ENCODE data around the gene MYOZ3. TPM values are rescaled to one million over a fixed set of nuclear protein-coding genes. Genes with fewer than 3 reads are reported as not detected.

Gene MYOZ3, protein sequence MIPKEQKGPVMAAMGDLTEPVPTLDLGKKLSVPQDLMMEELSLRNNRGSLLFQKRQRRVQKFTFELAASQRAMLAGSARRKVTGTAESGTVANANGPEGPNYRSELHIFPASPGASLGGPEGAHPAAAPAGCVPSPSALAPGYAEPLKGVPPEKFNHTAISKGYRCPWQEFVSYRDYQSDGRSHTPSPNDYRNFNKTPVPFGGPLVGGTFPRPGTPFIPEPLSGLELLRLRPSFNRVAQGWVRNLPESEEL
- total RNA-seq (ENCODE audit: low replicate concordance) = 0.17 and 6.1 TPM in 2 replicates
- long read RNA-seq = 0 reads

DNA sequence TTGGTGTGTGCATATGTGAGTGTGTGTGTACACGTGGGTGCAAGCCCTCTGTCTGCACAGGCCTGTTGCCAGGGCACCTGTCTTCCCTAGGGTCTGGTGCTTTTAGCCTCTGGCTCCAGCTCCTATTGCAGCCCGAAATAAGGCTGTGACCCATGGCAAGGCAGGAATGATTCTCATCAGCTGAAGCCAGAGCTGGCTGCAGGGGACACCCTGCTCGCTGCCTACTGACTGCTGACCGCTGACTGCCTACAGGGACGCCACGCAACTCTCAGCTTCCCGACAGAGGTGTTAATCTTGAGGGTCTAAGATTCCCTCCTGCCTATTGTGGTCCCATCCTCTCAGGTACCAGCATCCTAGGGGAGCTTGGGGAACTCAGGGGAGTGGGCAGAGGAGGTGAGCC, at the start of gene MYOZ3:
Gene MYOZ3, plus strand, starts transcription at position 166 of the 400 bp plus-strand sequence. CDS start 1,691 bp downstream, outside the sequence.
- Mint-ChIP-seq H3K9me3 (no peaks in the 10 kb centered on the region), H3K4me1 (ENCODE audit: unreplicated experiment) (peaks cover 40% of the 10 kb centered on the region), H3K4me3 (peak within 1 kb of the TSS; percentile 25), H3K27ac (peak within 1 kb of the TSS; percentile 22), H3K36me3 (no peaks in the 10 kb centered on the region), H3K27me3 (peaks cover 30% of the 10 kb centered on the region)
- no peak for DNase-seq (ENCODE audit: extremely low spot score, unreplicated experiment)
- TF ChIP-seq, protein P1, sequence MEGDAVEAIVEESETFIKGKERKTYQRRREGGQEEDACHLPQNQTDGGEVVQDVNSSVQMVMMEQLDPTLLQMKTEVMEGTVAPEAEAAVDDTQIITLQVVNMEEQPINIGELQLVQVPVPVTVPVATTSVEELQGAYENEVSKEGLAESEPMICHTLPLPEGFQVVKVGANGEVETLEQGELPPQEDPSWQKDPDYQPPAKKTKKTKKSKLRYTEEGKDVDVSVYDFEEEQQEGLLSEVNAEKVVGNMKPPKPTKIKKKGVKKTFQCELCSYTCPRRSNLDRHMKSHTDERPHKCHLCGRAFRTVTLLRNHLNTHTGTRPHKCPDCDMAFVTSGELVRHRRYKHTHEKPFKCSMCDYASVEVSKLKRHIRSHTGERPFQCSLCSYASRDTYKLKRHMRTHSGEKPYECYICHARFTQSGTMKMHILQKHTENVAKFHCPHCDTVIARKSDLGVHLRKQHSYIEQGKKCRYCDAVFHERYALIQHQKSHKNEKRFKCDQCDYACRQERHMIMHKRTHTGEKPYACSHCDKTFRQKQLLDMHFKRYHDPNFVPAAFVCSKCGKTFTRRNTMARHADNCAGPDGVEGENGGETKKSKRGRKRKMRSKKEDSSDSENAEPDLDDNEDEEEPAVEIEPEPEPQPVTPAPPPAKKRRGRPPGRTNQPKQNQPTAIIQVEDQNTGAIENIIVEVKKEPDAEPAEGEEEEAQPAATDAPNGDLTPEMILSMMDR (conservative IDR thresholded peaks at IDR 0.05) = no peak

DNA sequence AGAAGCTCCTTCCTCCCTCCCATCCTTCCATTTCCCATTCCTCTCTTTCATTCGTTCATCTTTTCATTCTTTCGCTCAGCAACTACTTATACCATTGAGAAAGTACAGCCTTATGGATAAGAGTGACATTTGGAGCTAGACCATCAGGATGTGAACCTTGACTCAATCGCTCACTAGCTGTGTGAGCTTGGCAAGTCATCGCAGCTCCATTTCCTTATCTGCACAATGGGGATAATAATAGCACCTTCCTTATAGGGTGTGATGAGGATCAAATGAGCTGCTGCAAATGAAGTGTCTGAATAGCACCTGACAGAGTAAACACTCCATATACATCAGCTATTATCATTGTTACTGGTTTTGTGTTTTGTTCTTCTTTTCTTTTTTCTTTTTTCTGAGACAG, 48.6 kb upstream of the MYOZ3 start:
- DNase-seq (ENCODE audit: extremely low spot score, unreplicated experiment) = no peak
- H3K36me3 Mint-ChIP-seq = no peaks in the 10 kb centered on the region
- TF ChIP-seq, protein P1 (conservative IDR thresholded peaks at IDR 0.05) = no peak
- no peaks in the 10 kb centered on the region for H3K9me3 Mint-ChIP-seq
- H3K4me1 Mint-ChIP-seq (ENCODE audit: unreplicated experiment) = peaks cover 37% of the 10 kb centered on the region
- H3K27me3 Mint-ChIP-seq = peaks cover 5% of the 10 kb centered on the region
- no peak overlapping the region for H3K4me3 Mint-ChIP-seq
- no peak overlapping the region for H3K27ac Mint-ChIP-seq

DNA sequence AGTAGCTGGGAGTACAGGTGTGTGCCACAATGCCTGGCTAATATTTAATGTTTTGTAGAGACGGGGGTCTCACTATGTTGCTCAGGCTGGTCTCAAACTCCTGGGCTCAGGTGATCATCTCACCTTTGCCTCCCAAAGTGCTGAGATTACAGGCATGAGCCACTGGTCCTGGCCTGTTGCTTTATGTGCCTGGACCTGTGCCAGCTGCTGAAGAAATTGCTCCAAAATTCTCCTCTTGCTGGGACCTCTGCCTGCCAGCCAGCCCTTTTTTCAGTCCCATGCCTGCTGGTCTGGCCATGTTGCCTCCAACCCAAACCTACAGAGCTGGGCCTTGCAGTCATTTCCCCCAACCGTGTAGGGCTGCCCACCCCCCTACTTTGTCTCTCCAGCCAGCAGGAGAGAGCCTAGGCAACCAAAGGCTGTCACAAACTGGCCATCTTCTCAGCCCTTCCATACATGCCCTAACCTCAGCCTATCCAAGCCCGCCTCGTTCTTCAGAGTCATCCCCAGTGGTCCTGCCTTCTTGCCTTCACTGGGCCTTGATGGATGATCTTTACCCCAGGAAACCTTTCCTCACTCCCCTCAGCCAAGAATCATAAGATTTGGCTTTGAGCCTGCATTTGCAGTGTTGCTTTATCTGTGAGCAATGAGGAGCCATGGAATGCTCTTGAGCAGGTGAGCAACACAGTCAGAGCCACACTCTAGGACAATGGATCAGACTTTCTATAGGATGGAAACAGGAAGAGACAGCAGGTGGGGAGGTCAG, 48.0 kb upstream of the MYOZ3 start:
- Mint-ChIP-seq H3K27ac (peak overlapping the region; percentile 4), H3K4me3 (no peak overlapping the region), H3K9me3 (no peaks in the 10 kb centered on the region), H3K4me1 (ENCODE audit: unreplicated experiment) (peaks cover 43% of the 10 kb centered on the region), H3K27me3 (peaks cover 5% of the 10 kb centered on the region), H3K36me3 (no peaks in the 10 kb centered on the region)
- TF ChIP-seq, protein P1 (conservative IDR thresholded peaks at IDR 0.05) = no peak
- no peak for DNase-seq (ENCODE audit: extremely low spot score, unreplicated experiment)

DNA sequence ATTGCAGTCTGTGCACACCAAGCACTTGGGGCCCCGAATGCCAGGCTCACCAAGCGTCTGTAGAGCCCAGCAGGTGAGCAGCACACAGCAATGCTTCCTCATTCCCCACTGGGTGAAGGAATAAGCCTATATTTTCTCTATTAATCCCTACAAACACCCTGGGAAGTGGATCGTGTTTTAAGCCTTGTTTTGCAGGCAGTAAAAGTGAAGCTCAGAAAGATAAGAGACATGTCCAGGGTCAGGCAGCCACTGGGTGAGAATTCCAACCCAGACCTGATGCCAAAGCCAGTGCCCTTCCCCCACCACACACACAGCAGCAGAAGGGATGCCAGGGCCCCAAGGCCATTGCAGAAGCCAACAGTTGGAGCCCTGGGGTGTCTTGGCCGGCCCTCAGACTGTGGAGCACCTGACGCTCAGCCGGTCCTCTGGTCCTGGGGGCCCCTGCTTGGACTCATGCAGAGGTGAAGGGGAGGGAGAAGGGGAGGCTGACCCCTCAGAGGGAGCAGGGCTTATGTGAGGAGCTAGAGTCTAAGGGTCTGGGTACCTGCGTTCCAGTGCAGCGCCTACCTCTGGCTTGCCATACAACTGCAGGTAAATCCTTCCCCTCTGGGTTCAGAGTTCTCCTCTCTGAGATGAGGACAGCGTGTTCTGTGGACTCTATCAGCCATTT, 46.9 kb upstream of the MYOZ3 start:
- no peaks in the 10 kb centered on the region for H3K36me3 Mint-ChIP-seq
- no peaks in the 10 kb centered on the region for H3K9me3 Mint-ChIP-seq
- H3K4me1 Mint-ChIP-seq (ENCODE audit: unreplicated experiment) = peaks cover 48% of the 10 kb centered on the region
- H3K27me3 Mint-ChIP-seq = peaks cover 5% of the 10 kb centered on the region
- TF ChIP-seq, protein P1 (conservative IDR thresholded peaks at IDR 0.05) = no peak
- H3K27ac Mint-ChIP-seq = no peak overlapping the region
- no peak for DNase-seq (ENCODE audit: extremely low spot score, unreplicated experiment)
- H3K4me3 Mint-ChIP-seq = no peak overlapping the region

DNA sequence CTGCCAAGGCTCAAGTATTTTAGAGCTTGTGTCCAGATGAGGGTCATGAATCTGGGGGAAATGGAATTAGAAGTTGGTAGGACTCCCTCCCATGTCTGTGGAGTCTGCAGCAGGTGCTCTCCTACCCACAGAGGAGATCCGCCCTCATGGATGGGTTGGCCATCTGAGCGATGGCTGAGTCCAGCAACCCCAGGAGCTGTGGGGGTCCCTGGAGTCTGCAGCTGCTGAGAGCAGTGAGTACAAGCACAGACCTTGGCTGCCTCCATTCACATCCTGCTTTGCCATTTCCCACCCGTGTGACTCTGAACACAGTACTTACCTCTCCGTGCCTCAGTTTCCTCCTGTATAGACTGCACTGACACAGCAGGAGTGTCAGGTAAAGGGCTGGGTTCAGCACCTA, 46.4 kb upstream of the MYOZ3 start:
- no peak overlapping the region for H3K27ac Mint-ChIP-seq
- H3K9me3 Mint-ChIP-seq = no peaks in the 10 kb centered on the region

More for the DNA sequence above, 46.4 kb upstream of the MYOZ3 start:
- Mint-ChIP-seq H3K36me3 (no peaks in the 10 kb centered on the region), H3K4me3 (no peak overlapping the region), H3K27me3 (peaks cover 5% of the 10 kb centered on the region), H3K4me1 (ENCODE audit: unreplicated experiment) (peaks cover 53% of the 10 kb centered on the region)
- TF ChIP-seq, protein P1 (conservative IDR thresholded peaks at IDR 0.05) = no peak
- no peak for DNase-seq (ENCODE audit: extremely low spot score, unreplicated experiment)

Data from type B pancreatic cell (in vitro differentiated cells).